B cell (primary cell): Measurements from ENCODE around the gene SLC43A2. TPM values are rescaled to one million over a fixed set of nuclear protein-coding genes. Genes with fewer than 3 reads are reported as not detected.

Source experiments
- ATAC-seq: fragments of 200-7000 bp; cut with Tn5 transposase; one replicate; pipeline ENCODE4 v1.10.0; 2021; ENCODE audit warnings: low read depth, mild to moderate bottlenecking, moderate number of reproducible peaks, moderate library complexity
- CTCF ChIA-PET: fragments of 350-600 bp; sonication (Branson Sonifier 250); formaldehyde crosslinking; loops from one replicate; lab custom pipeline; 2021; ENCODE audit warnings: antibody characterized with exemption, inconsistent platforms; lab: Charles Lee
- POLR2A ChIA-PET: fragments of 350-600 bp; sonication (Branson Sonifier 250); formaldehyde crosslinking; loops from one replicate; lab custom pipeline; 2021; ENCODE audit warnings: antibody characterized with exemption; lab: Charles Lee
- DNase-seq: peaks from one replicate; pipeline ENCODE4 v3.0.0; 2013
- H2AFZ ChIP-seq: 2 replicates; pipeline ENCODE4 v1.6.1; 2012; ENCODE audit warnings: mild to moderate bottlenecking, low read depth, low read length; ENCODE audit not compliant: insufficient read depth, poor library complexity, severe bottlenecking
- H3K27ac ChIP-seq, 2 donors: 1 replicate in 1 of 2; 2 replicates in 1 of 2; pipeline ENCODE4 v1.5.1; 2012 to 2013; ENCODE audit warnings: low read length in 2 of 2, mild to moderate bottlenecking in 2 of 2, moderate library complexity in 1 of 2
- H3K27me3 ChIP-seq, 4 experiments: fragments of 200-600 bp in 1 of 4; sonication (generic) in 1 of 4; replicated peaks in 1 of 4; 1 replicate in 2 of 4; 2 replicates in 2 of 4; pipeline versions ENCODE4 v1.6.1 to v1.7.0; 2013 to 2016; ENCODE audit warnings: low read length in 3 of 4, mild to moderate bottlenecking in 2 of 4, mixed read lengths in 1 of 4, moderate library complexity in 1 of 4; ENCODE audit not compliant: insufficient read depth in 4 of 4, control insufficient read depth in 3 of 4; ENCODE audit errors: control extremely low read depth in 1 of 4
- H3K36me3 ChIP-seq, 2 experiments: replicated peaks in 1 of 2; 1 replicate in 1 of 2; 2 replicates in 1 of 2; pipeline versions ENCODE4 v1.6.1 to v1.7.1; 2013; ENCODE audit warnings: low read length in 1 of 2; ENCODE audit not compliant: insufficient read depth in 2 of 2, control insufficient read depth in 1 of 2; ENCODE audit errors: control extremely low read depth in 1 of 2, extremely low read depth in 1 of 2
- H3K4me1 ChIP-seq, 2 donors: fragments of 200-600 bp in 1 of 2; sonication (generic) in 1 of 2; 1 replicate in 1 of 2; 2 replicates in 1 of 2; pipeline versions ENCODE4 v1.5.1 to v1.6.1; 2013 to 2017; ENCODE audit warnings: low read length in 2 of 2; ENCODE audit not compliant: control insufficient read depth in 2 of 2, insufficient read depth in 2 of 2
- H3K4me2 ChIP-seq: replicated peaks from 2 replicates; pipeline ENCODE3; 2012; ENCODE audit warnings: mild to moderate bottlenecking, low read depth, low read length; ENCODE audit not compliant: poor library complexity, severe bottlenecking
- H3K4me3 ChIP-seq, 5 experiments: fragments of 200-600 bp in 1 of 5; sonication (generic) in 1 of 5; 1 replicate in 3 of 5; 2 replicates in 2 of 5; pipeline versions ENCODE4 v1.5.1 to v1.7.0; 2011 to 2016; ENCODE audit warnings: low read length in 4 of 5, mild to moderate bottlenecking in 4 of 5, low read depth in 2 of 5, control low read depth in 1 of 5, moderate library complexity in 1 of 5; ENCODE audit not compliant: insufficient read depth in 1 of 5; ENCODE audit errors: control extremely low read depth in 1 of 5, extremely low read depth in 1 of 5
- H3K79me2 ChIP-seq: fragments of 200-600 bp; sonication (generic); one replicate; pipeline ENCODE4 v1.6.0; 2016; ENCODE audit warnings: low read length; ENCODE audit not compliant: control insufficient read depth, insufficient read depth
- H3K9ac ChIP-seq: fragments of 200-600 bp; sonication (generic); 2 replicates; pipeline ENCODE4 v1.6.1; 2017; ENCODE audit warnings: mild to moderate bottlenecking, low read length, moderate library complexity
- H3K9me3 ChIP-seq, 3 donors: one replicate each; pipeline versions ENCODE4 v1.6.1 to v1.7.1; 2013; ENCODE audit warnings: low read length in 2 of 3; ENCODE audit not compliant: control insufficient read depth in 2 of 3, insufficient read depth in 1 of 3; ENCODE audit errors: control extremely low read depth in 1 of 3
- H4K20me1 ChIP-seq: 2 replicates; pipeline ENCODE4 v1.6.0; 2012; ENCODE audit warnings: mild to moderate bottlenecking, low read length; ENCODE audit not compliant: insufficient read depth, control insufficient read depth, poor library complexity, severe bottlenecking
- H3K27ac Mint-ChIP-seq: one replicate; pipeline ENCODE4 v1.8.0; 2021; ENCODE audit warnings: mixed read lengths
- H3K27me3 Mint-ChIP-seq: one replicate; pipeline ENCODE4 v1.8.0; 2021; ENCODE audit warnings: mixed read lengths
- H3K4me1 Mint-ChIP-seq: one replicate; pipeline ENCODE4 v1.8.0; 2021; ENCODE audit warnings: mixed read lengths
- H3K4me3 Mint-ChIP-seq: one replicate; pipeline ENCODE4 v1.8.0; 2021; ENCODE audit warnings: mixed read lengths
- H3K9me3 Mint-ChIP-seq: one replicate; pipeline ENCODE4 v1.8.0; 2022; ENCODE audit warnings: mixed read lengths; ENCODE audit not compliant: insufficient read depth
- EZH2 ChIP-seq: IDR thresholded peaks from 2 replicates; pipeline ENCODE4 v1.6.1; 2012; ENCODE audit warnings: borderline replicate concordance, low read depth, mild to moderate bottlenecking, moderate library complexity, low read length; ENCODE audit not compliant: insufficient read depth, poor library complexity, severe bottlenecking
- WGBS: methylation state at CpG from one replicate; pipeline ENCODE4 v1.1.5; 2013; ENCODE audit warnings: missing lambda C conversion rate; ENCODE audit not compliant: insufficient coverage; 5-methylcytosine and 5-hydroxymethylcytosine counted together
- intact Hi-C: fragments of 100-400 bp; cut with micrococcal nuclease; formaldehyde crosslinking; loops from one replicate; pipeline ENCODE4 v1.10.0; 2022
- polyA plus RNA-seq: library from polyadenylated mRNA; depleted of rRNA; stranded (reverse); fragments of >200 nt; gene quantifications from 2 replicates; pipeline ENCODE4 v1.2.3, GENCODE V29; 2012
- total RNA-seq, 2 donors: library from RNA; stranded (reverse); fragments of 120-200 nt in 1 of 2; gene quantifications; 1 replicate in 1 of 2; 2 replicates in 1 of 2; pipeline versions ENCODE4 v1.2.3 to v1.2.4, GENCODE V29; 2013 to 2022
- TF ChIP-seq, protein P1 (sequence below): fragments of 200-600 bp; IDR thresholded peaks from one replicate; pipeline ENCODE4 v1.8.0; 2022; ENCODE audit warnings: antibody characterized with exemption, mild to moderate bottlenecking

SLC43A2 gene
- total and polyA plus RNA-seq, 2 donors (not counting 1 experiment from before 2014, with no cell fraction given): 26.2 to 204 TPM

DNA sequence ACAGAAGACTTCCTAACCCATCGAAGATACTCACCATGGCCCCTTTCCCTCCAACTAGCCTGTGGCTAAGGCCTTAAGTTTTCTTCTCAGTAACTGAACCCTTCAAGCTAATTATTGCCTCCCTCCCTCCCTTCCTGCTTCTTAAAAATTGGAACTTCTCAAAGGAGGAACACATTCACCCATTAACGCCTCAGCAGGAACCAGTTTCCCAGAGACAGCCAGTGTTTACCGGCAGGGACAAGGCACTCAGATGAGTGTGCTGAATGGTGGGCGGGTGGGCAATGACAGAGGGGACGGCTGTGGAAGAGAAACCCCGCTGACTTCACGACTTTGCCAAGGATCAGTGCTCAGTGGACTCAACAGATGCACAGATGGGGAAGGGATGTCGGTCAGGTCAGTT, 86.3 kb downstream of the SLC43A2 start:
- intact Hi-C loops: no loop called here
- Mint-ChIP-seq H3K4me1 (no peaks in the 10 kb centered on the region), H3K27me3 (no peaks in the 10 kb centered on the region), H3K4me3 (no peak overlapping the region), H3K9me3 (no peaks in the 10 kb centered on the region), H3K27ac (no peak overlapping the region)
- Histone ChIP-seq H3K27me3 (no peaks in the 10 kb centered on the region), H3K4me1 (no peaks in the 10 kb centered on the region), H3K4me2 (no peak overlapping the region), H3K27ac (no peak overlapping the region), H2AFZ (no peak overlapping the region), H3K4me3 (no peak overlapping the region), H4K20me1 (peaks cover 8% of the 10 kb centered on the region), H3K9me3 (no peaks in the 10 kb centered on the region), H3K36me3 (peaks cover 0 to 68% of the 10 kb centered on the region in 2 experiments), H3K9ac (no peak overlapping the region), H3K79me2 (peaks cover 8% of the 10 kb centered on the region)
- 92% methylated on average over 8 of the region's 8 CpGs for WGBS
- ATAC-seq: no peak
- TF ChIP-seq EZH2: no peak
- TF ChIP-seq, protein P1, sequence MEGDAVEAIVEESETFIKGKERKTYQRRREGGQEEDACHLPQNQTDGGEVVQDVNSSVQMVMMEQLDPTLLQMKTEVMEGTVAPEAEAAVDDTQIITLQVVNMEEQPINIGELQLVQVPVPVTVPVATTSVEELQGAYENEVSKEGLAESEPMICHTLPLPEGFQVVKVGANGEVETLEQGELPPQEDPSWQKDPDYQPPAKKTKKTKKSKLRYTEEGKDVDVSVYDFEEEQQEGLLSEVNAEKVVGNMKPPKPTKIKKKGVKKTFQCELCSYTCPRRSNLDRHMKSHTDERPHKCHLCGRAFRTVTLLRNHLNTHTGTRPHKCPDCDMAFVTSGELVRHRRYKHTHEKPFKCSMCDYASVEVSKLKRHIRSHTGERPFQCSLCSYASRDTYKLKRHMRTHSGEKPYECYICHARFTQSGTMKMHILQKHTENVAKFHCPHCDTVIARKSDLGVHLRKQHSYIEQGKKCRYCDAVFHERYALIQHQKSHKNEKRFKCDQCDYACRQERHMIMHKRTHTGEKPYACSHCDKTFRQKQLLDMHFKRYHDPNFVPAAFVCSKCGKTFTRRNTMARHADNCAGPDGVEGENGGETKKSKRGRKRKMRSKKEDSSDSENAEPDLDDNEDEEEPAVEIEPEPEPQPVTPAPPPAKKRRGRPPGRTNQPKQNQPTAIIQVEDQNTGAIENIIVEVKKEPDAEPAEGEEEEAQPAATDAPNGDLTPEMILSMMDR: no peak
- no peak for DNase-seq
- ChIA-PET POLR2A (no interaction called here), CTCF (interaction anchor here (0.7 kb wide), 1 partner anchor 282 kb away, joined by 4 read pairs; no protein-coding TSS in a partner anchor)

DNA sequence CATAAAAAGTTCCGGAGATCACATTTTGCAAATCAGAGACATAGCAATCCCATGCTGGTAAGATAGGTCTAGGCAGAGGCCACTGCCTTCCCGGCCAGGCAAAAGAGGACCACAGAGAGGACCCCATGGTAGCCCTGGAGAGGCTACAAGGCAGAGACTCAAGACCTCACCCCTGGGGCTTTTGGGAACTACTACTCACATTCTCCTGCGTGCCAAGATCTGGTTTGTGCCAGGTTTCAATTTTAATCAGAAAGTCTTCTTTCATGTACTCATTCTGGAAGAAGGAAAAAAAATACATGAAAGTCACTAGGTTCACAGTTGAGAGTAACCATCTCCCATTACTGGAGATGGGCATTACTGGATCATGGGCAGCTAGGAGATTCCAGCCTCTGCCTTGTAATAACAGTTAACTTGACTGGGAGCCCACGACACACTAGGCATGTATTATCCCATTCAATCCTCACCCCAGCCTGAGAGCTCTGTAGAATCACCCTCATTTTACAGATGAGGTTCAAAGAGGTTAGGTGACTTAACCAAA, 87.2 kb downstream of the SLC43A2 start:
- H2AFZ ChIP-seq: no peak overlapping the region
- H4K20me1 ChIP-seq: peaks cover 8% of the 10 kb centered on the region
- H3K4me1 Mint-ChIP-seq: no peaks in the 10 kb centered on the region
- no peak for TF ChIP-seq EZH2
- TF ChIP-seq, protein P1: no peak
- no peak overlapping the region for H3K4me3 ChIP-seq
- ATAC-seq (no peak), DNase-seq (no peak)
- H3K27ac Mint-ChIP-seq: no peak overlapping the region
- no peaks in the 10 kb centered on the region for H3K27me3 ChIP-seq
- no peak overlapping the region for H3K9ac ChIP-seq
- 94% methylated on average over 2 of the region's 4 CpGs for WGBS
- peaks cover 8% of the 10 kb centered on the region for H3K79me2 ChIP-seq
- no peak overlapping the region for H3K4me3 Mint-ChIP-seq
- H3K27me3 Mint-ChIP-seq: no peaks in the 10 kb centered on the region
- H3K4me1 ChIP-seq: no peaks in the 10 kb centered on the region
- CTCF ChIA-PET: no interaction called here
- H3K9me3 ChIP-seq: no peaks in the 10 kb centered on the region
- H3K9me3 Mint-ChIP-seq: no peaks in the 10 kb centered on the region
- H3K4me2 ChIP-seq: no peak overlapping the region
- intact Hi-C loops: no loop called here
- POLR2A ChIA-PET: no interaction called here
- no peak overlapping the region for H3K27ac ChIP-seq
- peaks cover 0 to 61% of the 10 kb centered on the region in 2 experiments for H3K36me3 ChIP-seq
